Nephron progenitor cell (in vitro differentiated cells): ENCODE measurements around the gene UBE2J1.
A peak's percentile ranks its signal among the peaks of the same experiment; 100 is the strongest.

ENCODE experiments used
- DNase-seq: peaks from one replicate; pipeline ENCODE4 v3.0.0; 2021
- H3K27ac Mint-ChIP-seq: 2 replicates; pipeline ENCODE4 v1.8.0; 2021; ENCODE audit warnings: mild to moderate bottlenecking, moderate library complexity, mixed read lengths
- H3K27me3 Mint-ChIP-seq: 2 replicates; pipeline ENCODE4 v1.8.0; 2021; ENCODE audit warnings: mild to moderate bottlenecking, low read depth, mixed read lengths; ENCODE audit not compliant: poor library complexity
- H3K36me3 Mint-ChIP-seq: 2 replicates; pipeline ENCODE4 v1.8.0; 2021; ENCODE audit warnings: low read depth, mixed read lengths
- H3K4me1 Mint-ChIP-seq: 2 replicates; pipeline ENCODE4 v1.8.0; 2021; ENCODE audit warnings: mixed read lengths
- H3K4me3 Mint-ChIP-seq: 2 replicates; pipeline ENCODE4 v1.8.0; 2021; ENCODE audit warnings: mild to moderate bottlenecking, moderate library complexity, mixed read lengths
- H3K9me3 Mint-ChIP-seq: 2 replicates; pipeline ENCODE4 v1.8.0; 2021; ENCODE audit warnings: mild to moderate bottlenecking, moderate library complexity, mixed read lengths
- TF ChIP-seq, protein P1 (sequence below): fragments of 200-600 bp; sonication (generic); IDR thresholded peaks from 2 replicates; pipeline ENCODE4 v1.5.0; 2021; ENCODE audit warnings: antibody characterized with exemption

UBE2J1 gene

DNA sequence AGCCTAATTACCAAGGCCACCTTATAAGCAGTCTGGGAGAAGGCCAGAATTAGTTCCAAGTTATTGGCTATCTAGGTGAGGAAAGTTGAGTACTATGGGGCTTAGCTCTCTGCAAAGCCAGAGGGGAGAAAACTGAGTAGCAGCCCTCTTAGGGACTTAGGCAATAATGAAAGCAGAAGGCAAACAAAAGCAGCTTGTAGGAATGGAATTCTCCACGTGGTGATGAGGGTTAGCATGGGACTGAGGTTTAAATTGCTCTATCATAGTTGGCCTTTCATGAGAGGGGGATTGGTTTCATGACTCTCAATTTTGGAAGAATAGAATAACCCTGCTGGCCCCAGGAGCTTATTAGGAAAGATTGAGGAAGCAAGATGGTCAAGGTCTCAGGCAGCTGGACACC, 7.0 kb upstream of the UBE2J1 start:
- Mint-ChIP-seq H3K9me3 (no peaks in the 10 kb centered on the region), H3K4me3 (no peak overlapping the region), H3K4me1 (peaks cover 9% of the 10 kb centered on the region), H3K27ac (no peak overlapping the region), H3K36me3 (no peaks in the 10 kb centered on the region), H3K27me3 (peaks cover 11% of the 10 kb centered on the region)
- TF ChIP-seq, protein P1, sequence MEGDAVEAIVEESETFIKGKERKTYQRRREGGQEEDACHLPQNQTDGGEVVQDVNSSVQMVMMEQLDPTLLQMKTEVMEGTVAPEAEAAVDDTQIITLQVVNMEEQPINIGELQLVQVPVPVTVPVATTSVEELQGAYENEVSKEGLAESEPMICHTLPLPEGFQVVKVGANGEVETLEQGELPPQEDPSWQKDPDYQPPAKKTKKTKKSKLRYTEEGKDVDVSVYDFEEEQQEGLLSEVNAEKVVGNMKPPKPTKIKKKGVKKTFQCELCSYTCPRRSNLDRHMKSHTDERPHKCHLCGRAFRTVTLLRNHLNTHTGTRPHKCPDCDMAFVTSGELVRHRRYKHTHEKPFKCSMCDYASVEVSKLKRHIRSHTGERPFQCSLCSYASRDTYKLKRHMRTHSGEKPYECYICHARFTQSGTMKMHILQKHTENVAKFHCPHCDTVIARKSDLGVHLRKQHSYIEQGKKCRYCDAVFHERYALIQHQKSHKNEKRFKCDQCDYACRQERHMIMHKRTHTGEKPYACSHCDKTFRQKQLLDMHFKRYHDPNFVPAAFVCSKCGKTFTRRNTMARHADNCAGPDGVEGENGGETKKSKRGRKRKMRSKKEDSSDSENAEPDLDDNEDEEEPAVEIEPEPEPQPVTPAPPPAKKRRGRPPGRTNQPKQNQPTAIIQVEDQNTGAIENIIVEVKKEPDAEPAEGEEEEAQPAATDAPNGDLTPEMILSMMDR, result no peak
- DNase-seq, result no peak

DNA sequence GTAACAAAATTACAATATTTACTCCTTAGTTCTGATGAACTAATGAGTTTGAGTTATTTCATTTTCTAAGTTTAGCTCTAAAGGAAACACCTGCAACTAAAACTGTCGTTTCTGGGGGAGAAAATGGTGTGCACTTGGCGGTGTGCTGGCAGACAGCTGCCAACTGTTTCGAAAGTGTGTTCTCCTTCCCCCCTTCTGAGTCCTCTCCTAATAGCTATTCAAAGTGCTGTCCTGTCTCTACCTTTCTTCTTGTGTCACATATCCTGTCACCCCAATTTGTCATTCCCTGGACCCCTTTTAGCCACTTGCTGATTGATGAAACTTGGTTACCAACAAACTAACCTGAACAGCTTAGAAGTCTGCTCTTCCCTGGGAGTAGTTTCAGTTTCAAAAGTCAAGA, 4.9 kb upstream of the UBE2J1 start:
- TF ChIP-seq, protein P1, result no peak
- no peaks in the 10 kb centered on the region for H3K9me3 Mint-ChIP-seq
- peaks cover 23% of the 10 kb centered on the region for H3K4me1 Mint-ChIP-seq
- H3K27ac Mint-ChIP-seq, result no peak overlapping the region
- H3K36me3 Mint-ChIP-seq, result no peaks in the 10 kb centered on the region
- H3K4me3 Mint-ChIP-seq, result no peak overlapping the region
- no peak for DNase-seq
- H3K27me3 Mint-ChIP-seq, result peaks cover 11% of the 10 kb centered on the region

DNA sequence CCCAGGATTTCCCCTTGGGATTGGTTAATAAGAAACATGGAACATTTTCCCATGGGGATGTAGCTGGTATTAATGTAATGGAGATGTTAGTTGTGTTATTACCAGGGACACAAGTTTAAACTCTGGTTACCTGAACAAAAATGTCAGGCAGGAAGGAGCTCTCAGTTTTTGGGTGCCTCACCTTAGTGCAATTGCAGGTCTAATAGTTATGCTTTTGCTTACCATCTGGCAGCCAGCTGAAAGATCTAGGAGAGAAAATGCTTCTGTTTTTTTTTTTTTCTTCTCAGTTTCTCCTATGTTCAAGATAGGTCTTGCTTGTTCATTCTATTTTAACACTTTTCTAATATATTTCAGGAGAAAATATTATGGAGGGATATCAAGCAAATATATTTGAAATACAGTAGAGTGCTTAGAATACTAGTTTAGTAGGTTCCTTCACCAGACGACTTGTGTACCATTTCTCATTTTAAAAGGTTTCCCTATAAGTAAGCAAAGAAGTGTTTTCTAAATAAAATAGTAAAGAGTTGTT, 4.2 kb upstream of the UBE2J1 start:
- Mint-ChIP-seq H3K27me3 (peaks cover 11% of the 10 kb centered on the region), H3K4me1 (peaks cover 26% of the 10 kb centered on the region), H3K9me3 (no peaks in the 10 kb centered on the region), H3K4me3 (no peak overlapping the region), H3K36me3 (no peaks in the 10 kb centered on the region), H3K27ac (no peak overlapping the region)
- no peak for DNase-seq
- TF ChIP-seq, protein P1, result no peak

DNA sequence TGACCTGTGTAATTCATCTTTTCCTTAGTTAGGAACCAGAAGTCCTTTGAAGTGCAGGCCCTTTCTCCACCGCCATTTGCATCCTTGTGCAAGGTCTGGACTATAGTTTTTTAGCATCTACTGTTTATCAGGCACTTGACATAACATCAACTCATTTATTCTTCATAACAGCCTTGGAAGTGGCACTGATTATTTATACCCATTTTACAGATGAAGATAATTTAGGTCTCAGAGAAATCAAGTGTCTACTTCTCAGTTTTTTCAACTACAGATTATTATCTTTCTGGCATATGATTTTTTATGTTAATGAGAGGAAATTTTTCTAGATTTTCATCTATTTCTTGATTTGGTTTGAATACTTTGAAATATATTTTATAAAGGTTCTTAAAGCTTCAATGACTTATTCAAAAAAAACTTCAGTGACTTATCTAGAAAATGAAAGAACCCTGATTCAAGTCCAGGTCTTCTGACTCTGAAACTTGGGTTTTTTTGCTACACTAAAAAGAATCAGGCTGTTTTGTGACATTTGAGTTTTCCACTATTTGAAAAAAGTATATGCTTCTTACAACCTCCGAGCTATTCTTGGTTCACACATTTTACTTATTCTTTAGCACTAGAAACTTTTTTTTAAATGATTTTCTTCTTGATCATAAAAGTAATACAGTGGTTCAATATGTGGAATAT, 3.1 kb upstream of the UBE2J1 start:
- Mint-ChIP-seq H3K4me1 (peaks cover 37% of the 10 kb centered on the region), H3K9me3 (no peaks in the 10 kb centered on the region), H3K27ac (no peak overlapping the region), H3K4me3 (no peak overlapping the region), H3K27me3 (peaks cover 3% of the 10 kb centered on the region), H3K36me3 (no peaks in the 10 kb centered on the region)
- no peak for DNase-seq
- TF ChIP-seq, protein P1, result no peak

DNA sequence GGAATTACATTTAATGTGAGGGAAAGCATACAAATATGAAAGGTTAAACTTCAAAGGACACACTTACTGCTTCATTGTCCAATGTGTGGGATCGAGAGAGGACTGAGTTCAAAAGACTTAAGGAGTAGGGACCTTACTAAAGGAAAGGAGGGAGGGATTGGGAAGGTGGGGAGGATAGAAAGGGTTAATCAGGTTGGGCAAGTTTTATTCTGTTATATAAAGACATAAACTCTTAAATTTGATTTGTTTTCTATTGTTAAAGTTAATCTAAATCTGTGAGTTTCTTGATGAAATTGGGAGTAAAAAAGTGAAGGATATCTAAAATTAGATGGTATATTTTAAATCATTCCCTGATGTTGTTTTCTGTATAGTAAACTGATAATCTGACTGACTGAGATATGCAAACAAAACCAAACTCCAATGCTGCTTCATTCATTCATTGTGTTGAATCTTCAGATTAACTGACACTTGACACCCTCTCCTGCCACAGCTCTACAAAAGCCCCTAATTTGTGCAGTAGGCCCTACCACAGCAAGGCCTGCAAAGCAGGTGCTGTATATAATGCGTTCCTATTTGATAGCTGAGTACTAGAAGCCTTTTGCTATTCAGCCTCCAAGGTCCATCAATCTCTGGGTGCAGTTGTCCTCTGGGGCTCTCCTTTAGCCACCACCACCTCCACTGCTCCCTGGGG, 1.3 kb upstream of the UBE2J1 start:
- peaks cover 16% of the 10 kb centered on the region for H3K36me3 Mint-ChIP-seq
- H3K9me3 Mint-ChIP-seq, result no peaks in the 10 kb centered on the region
- H3K4me3 Mint-ChIP-seq, result peak overlapping the region; percentile 80
- no peak for DNase-seq
- H3K4me1 Mint-ChIP-seq, result peaks cover 42% of the 10 kb centered on the region
- peak overlapping the region; percentile 57 for H3K27ac Mint-ChIP-seq
- TF ChIP-seq, protein P1, result no peak
- H3K27me3 Mint-ChIP-seq, result no peaks in the 10 kb centered on the region
